Ammon's horn (tissue), 1 donor: Measurements from ENCODE around the gene KCNMA1.
A peak's percentile ranks its signal among the peaks of the same experiment; 100 is the strongest.

ENCODE experiments used
- DNase-seq: peaks from one replicate; pipeline ENCODE4 v3.0.0-alpha.2; 2016; ENCODE audit warnings: low spot score

Gene KCNMA1

GRCh38 chr10:76981251-76981650 lies 656.4 kb downstream of the KCNMA1 start:
- no peak for DNase-seq

- no peak for DNase-seq
Measured at GRCh38 chr10:76977901-76978300, 659.7 kb downstream of the KCNMA1 start.

GRCh38 chr10:76977046-76977445 lies 660.6 kb downstream of the KCNMA1 start:
- DNase-seq, result no peak

GRCh38 chr10:76976142-76976541 lies 661.5 kb downstream of the KCNMA1 start:
- DNase-seq, result no peak

GRCh38 chr10:76975126-76975525 lies 662.5 kb downstream of the KCNMA1 start:
- no peak for DNase-seq

GRCh38 chr10:76974017-76974691 lies 663.5 kb downstream of the KCNMA1 start:
- DNase-seq, result no peak

- DNase-seq, result no peak
Measured at GRCh38 chr10:76973091-76974016, 664.3 kb downstream of the KCNMA1 start.

- DNase-seq, result no peak
Measured at GRCh38 chr10:76972541-76972940, 665.1 kb downstream of the KCNMA1 start.

GRCh38 chr10:76971547-76972170 lies 665.9 kb downstream of the KCNMA1 start:
- no peak for DNase-seq

- DNase-seq, result peak; percentile 54
Measured at GRCh38 chr10:76970711-76971519, 666.7 kb downstream of the KCNMA1 start.

- no peak for DNase-seq
Measured at GRCh38 chr10:76969366-76969948, 668.2 kb downstream of the KCNMA1 start.

GRCh38 chr10:76968483-76968882 lies 669.1 kb downstream of the KCNMA1 start:
- no peak for DNase-seq

- DNase-seq, result no peak
Measured at GRCh38 chr10:76962851-76963250, 674.8 kb downstream of the KCNMA1 start.

- DNase-seq, result no peak
Measured at GRCh38 chr10:76961841-76962240, 675.8 kb downstream of the KCNMA1 start.

GRCh38 chr10:76959111-76959510 lies 678.5 kb downstream of the KCNMA1 start:
- no peak for DNase-seq

- DNase-seq, result no peak
Measured at GRCh38 chr10:76954838-76955237, 682.8 kb downstream of the KCNMA1 start.

GRCh38 chr10:76950354-76950753 lies 687.3 kb downstream of the KCNMA1 start:
- DNase-seq, result no peak

GRCh38 chr10:76946270-76946669 lies 691.3 kb downstream of the KCNMA1 start:
- no peak for DNase-seq

GRCh38 chr10:76945166-76945565 lies 692.4 kb downstream of the KCNMA1 start:
- DNase-seq, result no peak

- DNase-seq, result no peak
Measured at GRCh38 chr10:76944640-76945039, 693.0 kb downstream of the KCNMA1 start.

GRCh38 chr10:76942628-76943416 lies 694.8 kb downstream of the KCNMA1 start:
- no peak for DNase-seq
